ENCODE measurements around the gene SETDB1.

- TF ChIP-seq POLR2A (IDR thresholded peaks at IDR 0.05) = no peak
- TF ChIP-seq, protein P1, sequence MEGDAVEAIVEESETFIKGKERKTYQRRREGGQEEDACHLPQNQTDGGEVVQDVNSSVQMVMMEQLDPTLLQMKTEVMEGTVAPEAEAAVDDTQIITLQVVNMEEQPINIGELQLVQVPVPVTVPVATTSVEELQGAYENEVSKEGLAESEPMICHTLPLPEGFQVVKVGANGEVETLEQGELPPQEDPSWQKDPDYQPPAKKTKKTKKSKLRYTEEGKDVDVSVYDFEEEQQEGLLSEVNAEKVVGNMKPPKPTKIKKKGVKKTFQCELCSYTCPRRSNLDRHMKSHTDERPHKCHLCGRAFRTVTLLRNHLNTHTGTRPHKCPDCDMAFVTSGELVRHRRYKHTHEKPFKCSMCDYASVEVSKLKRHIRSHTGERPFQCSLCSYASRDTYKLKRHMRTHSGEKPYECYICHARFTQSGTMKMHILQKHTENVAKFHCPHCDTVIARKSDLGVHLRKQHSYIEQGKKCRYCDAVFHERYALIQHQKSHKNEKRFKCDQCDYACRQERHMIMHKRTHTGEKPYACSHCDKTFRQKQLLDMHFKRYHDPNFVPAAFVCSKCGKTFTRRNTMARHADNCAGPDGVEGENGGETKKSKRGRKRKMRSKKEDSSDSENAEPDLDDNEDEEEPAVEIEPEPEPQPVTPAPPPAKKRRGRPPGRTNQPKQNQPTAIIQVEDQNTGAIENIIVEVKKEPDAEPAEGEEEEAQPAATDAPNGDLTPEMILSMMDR (IDR thresholded peaks at IDR 0.05) = no peak
Measured at GRCh38 chr1:150968491-150968890, 42.3 kb downstream of the SETDB1 start.
